Gastroesophageal sphincter (tissue), 3 donors: ENCODE results near the gene CHODL.

Source experiments
- POLR2A ChIP-seq, 2 donors: fragments of 450-650 bp; IDR thresholded peaks; one replicate each; pipeline ENCODE4 v1.6.1; 2017; ENCODE audit warnings: antibody characterized with exemption in 2 of 2, mild to moderate bottlenecking in 2 of 2, moderate library complexity in 1 of 2
- POLR2AphosphoS5 ChIP-seq: sonication (generic); formaldehyde crosslinking; IDR thresholded peaks from one replicate; pipeline ENCODE4 v1.6.1; 2017; ENCODE audit warnings: antibody characterized with exemption
- TF ChIP-seq, protein P1 (sequence below), 4 experiments: fragments of 200-600 bp in 2 of 4; fragments of 450-650 bp in 2 of 4; sonication (generic) in 1 of 4; IDR thresholded peaks; one replicate each; pipeline ENCODE4 v1.5.1; 2017 to 2019; ENCODE audit warnings: antibody characterized with exemption in 4 of 4, mild to moderate bottlenecking in 2 of 4, moderate library complexity in 2 of 4

DNA sequence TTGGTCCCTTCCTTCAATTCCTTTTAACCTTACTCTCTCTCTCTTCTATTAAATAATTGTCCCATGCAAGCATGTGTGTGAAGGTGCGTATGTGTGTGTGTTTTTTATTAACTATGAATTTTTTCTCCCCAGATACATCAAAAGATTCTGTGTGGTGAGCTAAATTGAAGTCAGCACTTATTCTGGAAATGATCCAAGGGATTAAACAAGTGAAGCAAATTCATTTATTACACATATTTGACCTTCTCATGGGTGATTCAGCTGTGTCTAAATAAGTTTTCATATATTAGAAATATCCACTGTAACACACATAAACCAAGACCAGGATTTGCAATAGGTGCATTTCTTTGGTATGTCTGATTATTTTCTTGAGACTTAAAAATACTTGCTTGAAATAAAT lies 24.3 kb downstream of the CHODL start:
- TF ChIP-seq, protein P1, sequence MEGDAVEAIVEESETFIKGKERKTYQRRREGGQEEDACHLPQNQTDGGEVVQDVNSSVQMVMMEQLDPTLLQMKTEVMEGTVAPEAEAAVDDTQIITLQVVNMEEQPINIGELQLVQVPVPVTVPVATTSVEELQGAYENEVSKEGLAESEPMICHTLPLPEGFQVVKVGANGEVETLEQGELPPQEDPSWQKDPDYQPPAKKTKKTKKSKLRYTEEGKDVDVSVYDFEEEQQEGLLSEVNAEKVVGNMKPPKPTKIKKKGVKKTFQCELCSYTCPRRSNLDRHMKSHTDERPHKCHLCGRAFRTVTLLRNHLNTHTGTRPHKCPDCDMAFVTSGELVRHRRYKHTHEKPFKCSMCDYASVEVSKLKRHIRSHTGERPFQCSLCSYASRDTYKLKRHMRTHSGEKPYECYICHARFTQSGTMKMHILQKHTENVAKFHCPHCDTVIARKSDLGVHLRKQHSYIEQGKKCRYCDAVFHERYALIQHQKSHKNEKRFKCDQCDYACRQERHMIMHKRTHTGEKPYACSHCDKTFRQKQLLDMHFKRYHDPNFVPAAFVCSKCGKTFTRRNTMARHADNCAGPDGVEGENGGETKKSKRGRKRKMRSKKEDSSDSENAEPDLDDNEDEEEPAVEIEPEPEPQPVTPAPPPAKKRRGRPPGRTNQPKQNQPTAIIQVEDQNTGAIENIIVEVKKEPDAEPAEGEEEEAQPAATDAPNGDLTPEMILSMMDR (IDR thresholded peaks at IDR 0.05) = no peak
- no peak for TF ChIP-seq POLR2AphosphoS5
- TF ChIP-seq POLR2A (IDR thresholded peaks at IDR 0.05) = no peak
